Stimulated activated CD8-positive, alpha-beta memory T cell treated with anti-CD3 and anti-CD28 coated beads, Interleukin-12 subunit alpha, Interleukin-12 subunit beta, amount 100 ng/mL, for 1 hour (primary cell): Measurements from ENCODE around the gene CST4.
"Not testable (repeated sequence)": the region's sequence is repeated elsewhere in the genome, so short reads cannot be mapped to it uniquely, and the experiment has no call there.

Experiments used
- DNase-seq: peaks from one replicate; pipeline ENCODE4 v3.0.0-alpha.2; 2020; ENCODE audit warnings: low read depth

Gene CST4

DNA sequence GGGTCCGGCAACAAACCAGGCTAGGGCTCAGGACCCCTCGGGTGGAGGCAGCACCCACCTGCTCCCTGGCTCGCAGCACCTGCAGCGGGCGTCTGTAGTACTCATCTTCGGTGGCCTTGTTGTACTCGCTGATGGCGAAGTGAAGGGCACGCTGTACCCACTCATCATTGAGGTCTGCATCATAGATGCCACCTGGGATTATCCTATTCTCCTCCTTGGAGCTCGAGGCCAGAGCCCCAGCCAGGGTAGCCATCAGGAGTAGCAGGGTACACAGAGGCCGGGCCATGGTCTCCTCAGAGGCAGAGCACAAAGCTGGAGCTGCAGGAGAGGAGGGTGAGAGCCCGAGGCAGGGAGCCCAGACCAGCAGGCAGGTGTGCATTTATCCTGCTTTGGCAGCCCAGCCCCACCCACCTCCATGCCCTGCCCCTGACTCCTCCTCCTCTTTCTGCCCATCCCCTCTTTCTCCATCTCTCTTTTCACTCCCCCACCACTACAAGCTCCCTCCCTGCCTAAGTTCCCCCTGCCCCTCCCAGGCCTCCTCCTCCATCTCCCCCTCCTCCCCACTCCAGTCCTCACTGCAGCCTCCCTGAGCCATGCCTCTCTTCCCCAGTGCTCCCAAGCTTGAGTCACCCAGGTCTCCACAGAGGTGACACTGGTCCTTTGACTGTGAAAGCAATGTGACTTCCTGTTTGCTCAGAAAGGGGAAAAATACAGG is at the start of gene CST4:
Gene CST4 (minus strand): TSS at position 355 of the 715 bp plus-strand sequence. CDS start 69 bp downstream, at position 286.
- DNase-seq = not testable (repeated sequence)

DNA sequence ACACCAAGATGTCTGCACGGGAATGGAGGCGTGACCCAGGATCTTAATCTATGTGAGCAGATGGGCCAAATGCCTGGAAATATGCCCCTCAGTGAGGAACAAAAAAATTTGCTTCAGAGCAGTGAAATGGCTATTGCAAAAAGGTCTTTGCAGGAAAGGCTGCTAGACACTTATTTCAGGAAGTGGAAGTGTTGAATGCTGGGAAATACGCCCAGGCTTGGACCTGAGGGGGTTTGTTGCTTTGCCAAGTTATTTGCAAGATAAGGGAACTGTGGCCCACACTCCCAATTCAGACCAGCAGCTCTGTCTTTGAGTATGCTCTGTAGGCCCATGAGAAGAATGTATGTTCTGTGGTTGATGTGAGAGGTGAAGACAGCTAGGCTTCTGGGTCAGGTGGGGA is 46.6 kb upstream of the CST4 start:
- not testable (repeated sequence) for DNase-seq

DNA sequence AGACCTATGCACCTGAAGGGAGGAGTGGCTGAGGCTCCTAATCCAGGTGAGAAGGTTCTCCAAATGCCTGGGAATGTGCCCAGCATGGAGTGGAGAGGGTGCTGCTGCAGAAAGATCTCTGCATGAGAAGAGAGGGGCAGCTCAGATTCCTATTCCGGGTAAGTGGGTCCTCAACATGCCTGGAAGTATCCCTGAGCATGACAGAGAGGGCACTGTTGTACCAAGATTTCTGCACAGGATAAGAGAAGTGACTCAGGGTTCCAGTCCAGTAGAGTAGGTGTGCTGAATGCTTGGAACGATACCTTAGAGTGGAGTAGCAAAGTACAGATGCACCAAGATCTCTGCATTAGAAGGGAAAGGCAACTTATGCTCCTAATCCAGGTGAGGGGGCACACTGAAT is 46.1 kb upstream of the CST4 start:
- not testable (repeated sequence) for DNase-seq

DNA sequence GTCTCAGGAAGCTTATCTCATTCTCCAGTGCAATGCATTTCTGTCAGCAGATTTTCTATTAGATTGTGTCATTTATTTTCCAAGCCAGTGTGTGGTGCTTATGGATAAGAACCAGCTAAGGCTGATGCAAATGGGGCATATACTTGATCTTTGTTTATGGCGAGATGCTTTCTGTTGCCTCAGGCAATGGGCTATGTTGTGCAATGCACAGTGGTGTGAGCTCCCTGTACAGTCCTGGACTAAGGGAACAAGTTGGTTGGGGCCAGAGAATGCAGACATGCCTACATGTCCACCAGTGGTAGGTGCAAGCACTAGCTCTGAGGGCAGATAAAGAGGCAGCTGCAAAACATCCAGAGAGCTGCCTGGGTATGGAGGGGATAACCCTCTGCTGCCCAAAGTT is 45.6 kb upstream of the CST4 start:
- not testable (repeated sequence) for DNase-seq

- DNase-seq = no peak
Measured at GRCh38 chr20:23727016-23727415, 38.2 kb upstream of the CST4 start.

GRCh38 chr20:23725102-23725501 is 36.3 kb upstream of the CST4 start:
- DNase-seq = no peak

GRCh38 chr20:23723659-23724307 is 34.9 kb upstream of the CST4 start:
- DNase-seq = not testable (repeated sequence)

DNA sequence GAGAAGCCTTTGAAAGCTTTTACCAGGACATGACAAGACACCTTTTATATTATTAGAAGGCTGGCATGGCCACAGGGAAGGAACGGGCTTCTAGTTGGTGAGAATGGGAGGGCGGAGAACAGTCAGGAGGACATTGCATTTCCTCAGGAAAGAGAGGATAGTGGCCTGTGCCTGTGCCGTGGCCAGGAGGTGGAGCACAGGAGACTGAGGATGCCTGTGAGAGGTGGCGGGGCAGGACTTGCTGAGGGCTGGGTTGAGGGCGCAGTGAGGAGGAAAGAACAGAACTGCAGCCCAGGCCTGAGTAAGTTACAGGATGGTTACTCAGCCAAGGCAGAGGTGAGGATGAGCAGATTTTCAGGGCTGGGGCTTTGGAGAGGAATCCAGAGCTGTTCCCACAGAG is 34.0 kb upstream of the CST4 start:
- DNase-seq = not testable (repeated sequence)

DNA sequence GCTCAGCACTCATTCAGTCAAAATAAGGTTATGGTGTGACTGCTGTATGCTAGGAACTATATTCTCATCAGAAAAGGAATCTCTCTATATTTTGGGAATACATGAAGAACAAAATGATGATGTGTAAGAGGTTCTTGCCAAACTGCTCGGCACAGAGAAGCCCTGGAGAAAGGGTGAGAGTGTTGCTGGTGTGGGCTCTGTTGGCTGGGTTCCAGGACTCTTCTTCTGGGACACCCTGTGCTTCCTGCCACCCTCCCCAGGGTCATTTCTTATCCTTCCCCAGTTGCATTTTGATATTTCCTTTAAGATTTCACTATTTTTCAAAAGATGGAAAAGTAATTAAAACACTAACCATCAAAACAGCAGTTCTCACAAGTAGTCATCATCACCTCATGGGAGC is 33.1 kb upstream of the CST4 start:
- DNase-seq = no peak

DNA sequence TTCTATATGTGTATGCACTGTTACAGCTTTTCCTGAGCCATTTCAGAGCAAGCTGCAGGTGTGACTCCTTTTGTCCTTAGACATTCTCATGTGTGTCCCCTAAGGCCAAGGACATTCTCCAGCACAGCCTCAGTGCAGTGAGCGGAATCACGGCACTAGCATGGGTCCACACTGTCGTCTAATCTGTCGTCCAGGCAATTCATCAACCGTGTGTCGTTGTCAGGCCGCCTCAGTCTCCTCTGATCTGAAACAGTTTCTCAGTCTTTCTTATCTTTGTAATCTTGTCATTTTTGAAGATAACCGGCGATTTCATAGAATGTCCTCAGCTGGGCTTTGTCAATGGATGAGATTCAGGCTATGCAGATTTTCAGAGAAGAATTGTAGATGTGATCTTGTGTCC is 30.5 kb upstream of the CST4 start:
- not testable (repeated sequence) for DNase-seq

- not testable (repeated sequence) for DNase-seq
Measured at GRCh38 chr20:23711778-23712177, 22.9 kb upstream of the CST4 start.

DNA sequence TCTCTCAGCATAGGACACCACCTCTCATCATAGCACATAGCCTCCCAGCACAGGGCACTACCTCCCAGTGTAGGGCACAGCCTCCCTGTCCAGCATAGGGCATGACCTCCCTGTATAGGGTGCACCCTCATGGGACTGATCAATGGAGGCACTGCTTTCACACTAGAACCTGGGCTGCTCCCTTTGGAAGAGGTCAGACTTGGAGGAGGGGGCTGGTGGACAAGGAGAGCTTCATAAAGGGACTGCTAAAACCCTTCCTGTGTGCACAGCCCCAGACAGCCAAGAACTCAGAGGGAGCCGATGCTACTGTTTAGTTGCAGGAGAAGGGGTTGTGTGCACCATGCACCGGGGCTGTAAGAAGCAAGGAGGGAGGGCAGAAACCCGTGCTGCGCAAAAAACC is 21.9 kb upstream of the CST4 start:
- no peak for DNase-seq

DNA sequence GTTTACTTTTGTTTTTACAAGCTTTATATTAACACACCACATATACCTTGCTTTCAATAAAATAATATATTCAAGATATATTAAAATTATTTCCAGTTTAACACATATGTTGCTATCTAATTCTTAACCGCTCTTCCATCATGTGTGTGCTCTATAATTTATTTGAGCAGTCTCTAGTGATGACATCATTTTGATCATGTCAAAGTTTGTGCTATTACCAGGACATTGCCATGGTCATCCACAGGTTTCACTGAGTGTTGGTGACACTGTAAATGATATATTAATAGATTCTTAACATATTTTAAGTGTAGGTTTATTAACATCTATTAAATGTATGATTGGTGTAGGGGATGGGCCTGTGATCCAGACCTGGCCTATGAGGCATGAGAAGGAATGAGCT is 17.1 kb upstream of the CST4 start:
- DNase-seq = no peak

- no peak for DNase-seq
Measured at GRCh38 chr20:23702021-23702420, 13.2 kb upstream of the CST4 start.

DNA sequence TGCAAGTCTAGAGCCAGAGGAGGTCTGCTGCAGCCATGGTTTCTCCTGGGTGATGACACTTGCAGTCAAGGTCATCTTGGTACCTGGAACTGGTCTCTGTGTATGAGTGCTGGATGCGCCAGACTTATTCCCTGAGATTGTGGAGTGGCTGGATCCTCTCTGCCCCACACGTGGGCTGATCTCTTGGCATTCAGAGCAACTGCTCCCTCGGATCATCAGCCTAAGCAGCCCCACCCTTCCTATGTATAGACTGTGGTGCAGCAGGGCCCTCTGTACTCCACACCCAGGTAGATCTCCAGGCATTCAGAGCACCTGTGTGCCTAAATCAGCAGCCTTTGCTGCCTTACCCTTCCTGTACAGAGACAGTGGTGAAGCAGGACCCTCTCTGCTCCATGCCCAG is 12.1 kb upstream of the CST4 start:
- DNase-seq = no peak

DNA sequence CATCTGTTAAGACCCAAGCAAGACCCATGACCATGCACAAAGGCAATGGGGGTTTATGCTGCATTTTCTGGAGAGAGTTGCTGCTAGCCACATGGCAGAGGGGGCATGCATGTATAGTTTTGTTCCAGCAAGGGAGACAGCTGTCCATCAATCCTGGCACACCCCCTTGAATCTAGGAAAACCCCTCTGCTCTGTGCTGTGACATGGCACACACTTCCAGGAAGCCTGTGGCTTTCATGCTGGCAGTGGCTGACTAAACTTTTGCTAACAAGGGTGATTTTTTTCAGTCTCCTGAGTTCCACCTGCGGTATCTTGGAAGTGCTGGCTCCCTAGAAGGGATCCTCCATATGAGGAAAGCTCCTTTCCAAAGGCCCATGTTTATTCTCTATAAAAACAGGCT is 9.1 kb upstream of the CST4 start:
- no peak for DNase-seq

GRCh38 chr20:23695068-23695395 is 6.2 kb upstream of the CST4 start:
- DNase-seq = not testable (repeated sequence)

- not testable (repeated sequence) for DNase-seq
Measured at GRCh38 chr20:23694178-23695067, 5.6 kb upstream of the CST4 start.

DNA sequence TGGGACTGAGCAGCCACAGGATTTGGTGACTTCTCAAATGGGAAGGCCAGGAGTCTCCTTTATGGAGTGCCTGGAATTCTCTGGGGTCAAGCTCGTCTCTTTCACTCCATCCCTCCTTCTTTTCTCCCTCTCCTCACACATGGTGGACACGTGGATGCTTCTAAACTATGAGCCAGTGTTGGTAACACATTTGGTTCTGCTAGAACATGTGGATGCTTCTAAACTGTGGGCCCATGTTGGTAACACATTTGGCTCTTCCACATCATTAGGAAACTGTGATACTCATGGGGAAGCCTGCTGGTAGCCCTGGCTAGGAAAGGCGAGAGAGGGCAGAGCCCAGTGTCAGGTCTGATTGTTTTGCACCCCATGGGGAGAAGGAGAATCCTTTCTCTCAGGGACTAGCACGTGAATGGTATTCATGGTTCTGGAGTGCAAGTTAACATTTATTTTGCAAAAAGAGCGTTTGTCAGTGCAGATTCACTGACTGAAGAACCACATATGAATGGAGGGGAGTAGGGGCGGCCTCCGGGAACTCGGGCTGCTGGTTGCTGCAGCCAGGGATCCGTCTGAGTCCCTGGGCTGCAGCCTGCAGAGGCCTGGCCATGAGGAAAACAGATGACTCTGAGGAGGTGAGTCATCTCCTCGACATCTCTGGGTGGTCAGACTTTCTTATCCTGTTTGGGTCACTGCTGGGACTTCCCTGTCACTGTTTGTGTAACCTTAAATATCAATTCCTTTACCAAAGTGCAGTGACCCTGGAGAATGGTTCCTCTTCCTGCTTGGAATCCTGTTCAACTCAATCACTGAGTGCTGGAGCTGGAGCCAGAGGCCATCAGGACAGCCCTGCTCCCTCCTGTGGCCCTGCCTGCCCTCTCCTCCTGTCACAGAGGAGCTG is 4.1 kb upstream of the CST4 start:
- not testable (repeated sequence) for DNase-seq

DNA sequence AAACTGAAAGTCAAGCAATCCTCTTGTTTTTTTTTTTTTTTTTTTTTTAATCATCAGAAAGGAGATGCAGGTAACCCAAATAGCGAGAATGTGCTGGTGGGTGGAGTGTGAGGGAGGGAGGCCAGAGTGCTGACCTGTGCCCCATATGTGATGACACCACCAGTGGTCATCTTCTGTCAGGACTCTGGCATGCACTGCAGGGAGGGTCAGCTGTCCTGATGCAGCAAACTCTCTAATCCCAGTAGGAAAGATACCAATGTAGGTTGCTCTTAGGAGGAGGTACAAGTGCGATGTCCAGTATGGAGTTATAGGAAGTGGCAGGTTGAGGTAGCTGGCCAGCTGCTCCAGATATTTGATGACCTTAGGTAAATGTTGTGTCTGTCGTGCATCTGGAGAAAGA is 2.8 kb upstream of the CST4 start:
- DNase-seq = no peak

DNA sequence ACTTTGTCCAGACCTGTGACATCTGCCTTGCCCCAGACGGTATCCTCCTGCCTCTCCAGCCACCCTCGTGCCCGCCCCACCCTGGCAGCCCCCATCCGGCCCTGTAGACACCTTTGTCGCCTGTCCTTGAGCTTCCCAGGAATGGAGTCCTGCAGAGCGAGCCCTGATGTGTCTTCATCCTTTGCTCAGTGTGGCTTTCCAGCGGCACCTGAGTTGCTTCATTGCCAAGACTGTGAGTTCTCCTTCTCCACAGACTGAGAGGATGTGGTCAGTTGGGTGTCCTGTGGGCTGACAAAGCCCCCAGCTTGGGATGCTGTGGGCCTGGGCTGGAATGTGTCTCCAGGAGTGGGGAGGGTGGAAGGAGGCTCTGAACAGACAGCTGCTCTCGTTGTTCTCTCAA is 1.7 kb upstream of the CST4 start:
- DNase-seq = no peak

- DNase-seq = no peak
Measured at GRCh38 chr20:23689399-23689690, 507 bp upstream of the CST4 start.
